AG04449 (cell line): ENCODE measurements around the gene HIGD1A.

Source experiments
- CTCF ChIA-PET: fragments of 350-600 bp; formaldehyde crosslinking; extraction: SDS; loops from one replicate; lab custom pipeline; 2021; ENCODE audit warnings: antibody characterized with exemption; lab: Yijun Ruan, JAX
- POLR2A ChIA-PET: fragments of 400-600, 350-600 bp; formaldehyde crosslinking; extraction: SDS; loops from one replicate; lab custom pipeline; 2020; ENCODE audit warnings: antibody characterized with exemption, inconsistent platforms; lab: Yijun Ruan, JAX
- DNase-seq: peaks from one replicate; pipeline ENCODE4 v3.0.0-alpha.2; 2010; ENCODE audit warnings: low read depth, low spot score
- H3K4me3 ChIP-seq: 2 replicates; pipeline ENCODE4 v1.5.1; 2011; ENCODE audit warnings: low read depth, mild to moderate bottlenecking, control low read depth, low read length
- CTCF ChIP-seq: IDR thresholded peaks from one replicate; pipeline ENCODE4 v1.5.1; 2011; ENCODE audit warnings: mild to moderate bottlenecking, moderate library complexity, low read length, control low read depth, inconsistent platforms; ENCODE audit not compliant: insufficient read depth; ENCODE audit errors: missing control alignments

Gene HIGD1A

GRCh38 chr3:42750834-42751233, 53.5 kb downstream of the HIGD1A start:
- no peak overlapping the region for H3K4me3 ChIP-seq
- CTCF ChIA-PET, result interaction anchor here (0.6 to 1.6 kb wide), 4 partner anchors 15 to 160 kb away, joined by 3 to 4 read pairs (median 3); partner anchors contain the start of gene SS18L2
- no peak for TF ChIP-seq CTCF
- DNase-seq, result no peak
- POLR2A ChIA-PET, result no interaction called here

- peak; percentile 50 for TF ChIP-seq CTCF
- ChIA-PET POLR2A (no interaction called here), CTCF (interaction anchor here (0.7 to 1.3 kb wide), 11 partner anchors 9 to 212 kb away, joined by 3 to 5 read pairs (median 3); no protein-coding TSS in a partner anchor)
- DNase-seq, result no peak
- H3K4me3 ChIP-seq, result no peak overlapping the region
Measured at GRCh38 chr3:42749753-42750231, 54.5 kb downstream of the HIGD1A start.

GRCh38 chr3:42749025-42749752, 55.1 kb downstream of the HIGD1A start:
- no peak for TF ChIP-seq CTCF
- ChIA-PET POLR2A (no interaction called here), CTCF (interaction anchor here (0.7 to 1.3 kb wide), 10 partner anchors 8 to 212 kb away, joined by 3 to 5 read pairs (median 3); no protein-coding TSS in a partner anchor)
- DNase-seq, result no peak
- no peak overlapping the region for H3K4me3 ChIP-seq

- no peak for TF ChIP-seq CTCF
- CTCF ChIA-PET, result interaction anchor here (1.0 to 7.8 kb wide), 4 partner anchors 9 to 96 kb away, joined by 3 to 67 read pairs (median 6); partner anchors contain the start of gene ZBTB47
- DNase-seq, result no peak
- H3K4me3 ChIP-seq, result no peak overlapping the region
- POLR2A ChIA-PET, result interaction anchor here (0.5 kb wide), 1 partner anchor 64 kb away, joined by 3 read pairs; no protein-coding TSS in a partner anchor
Measured at GRCh38 chr3:42747581-42747980, 56.7 kb downstream of the HIGD1A start.

- no peak for DNase-seq
- TF ChIP-seq CTCF, result no peak
- CTCF ChIA-PET, result interaction anchor here (1.1 to 7.8 kb wide), 7 partner anchors 10 to 199 kb away, joined by 3 to 67 read pairs (median 7); partner anchors contain the start of gene ZBTB47
- POLR2A ChIA-PET, result interaction anchor here (0.5 to 1.2 kb wide), 2 partner anchors 63 to 95 kb away, joined by 3 read pairs; no protein-coding TSS in a partner anchor
- no peak overlapping the region for H3K4me3 ChIP-seq
Measured at GRCh38 chr3:42746455-42747450, 57.5 kb downstream of the HIGD1A start.
